HG02678 (cell line): ENCODE results near the gene CHD5.
"Not testable (repeated sequence)": the region's sequence is repeated elsewhere in the genome, so short reads cannot be mapped to it uniquely, and the experiment has no call there.

Experiments
- ATAC-seq: cut with Tn5 transposase; IDR thresholded peaks from one replicate; pipeline ENCODE4 v1.9.1; 2021; ENCODE audit warnings: mild to moderate bottlenecking, moderate library complexity; ENCODE audit not compliant: unreplicated experiment

Gene CHD5

DNA sequence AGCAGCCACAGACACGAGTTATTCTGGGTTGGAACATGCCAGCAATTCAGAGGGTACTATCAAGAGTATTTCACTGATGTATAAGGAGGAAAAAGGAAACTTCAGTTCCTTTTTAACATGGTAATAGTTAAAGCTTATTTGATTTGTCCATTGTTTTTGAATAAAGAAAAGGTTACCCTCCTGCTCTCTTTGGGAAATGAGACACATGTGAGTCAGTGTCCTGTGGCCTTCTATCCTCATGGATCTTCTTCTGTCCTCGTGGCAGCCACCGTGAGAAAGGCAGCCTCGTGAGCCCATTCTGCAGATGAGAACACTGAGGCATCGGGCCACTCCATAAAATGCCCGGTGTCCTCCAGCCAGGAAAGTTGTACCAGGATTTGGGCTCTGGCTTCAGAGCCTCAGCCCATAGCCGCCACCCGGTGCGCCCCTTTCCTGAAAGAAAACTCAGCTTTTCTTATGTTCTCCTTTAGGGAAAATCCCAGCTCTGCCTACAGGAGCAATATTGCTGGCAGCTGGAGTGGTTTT, 109.6 kb downstream of the CHD5 start:
- no peak for ATAC-seq

DNA sequence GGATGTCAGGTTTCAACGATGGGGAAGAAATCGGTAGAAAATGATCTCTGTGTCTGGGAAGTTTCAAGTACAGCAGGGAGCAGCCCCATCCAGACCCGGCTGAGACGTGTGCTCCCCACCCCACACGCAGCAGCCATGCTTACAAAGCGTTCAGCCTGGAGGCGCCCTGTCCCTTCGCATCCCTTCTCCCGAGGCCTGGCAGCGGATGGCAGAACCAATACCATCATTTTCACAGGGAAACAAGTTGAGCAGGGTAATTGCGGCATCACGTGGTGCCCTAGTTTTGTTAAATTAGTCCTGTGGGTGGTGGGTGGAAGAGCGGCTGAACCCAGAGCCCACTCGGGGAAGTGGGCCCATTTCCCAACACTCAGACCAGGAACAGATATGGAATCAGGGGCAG, 110.5 kb downstream of the CHD5 start:
- ATAC-seq = no peak

DNA sequence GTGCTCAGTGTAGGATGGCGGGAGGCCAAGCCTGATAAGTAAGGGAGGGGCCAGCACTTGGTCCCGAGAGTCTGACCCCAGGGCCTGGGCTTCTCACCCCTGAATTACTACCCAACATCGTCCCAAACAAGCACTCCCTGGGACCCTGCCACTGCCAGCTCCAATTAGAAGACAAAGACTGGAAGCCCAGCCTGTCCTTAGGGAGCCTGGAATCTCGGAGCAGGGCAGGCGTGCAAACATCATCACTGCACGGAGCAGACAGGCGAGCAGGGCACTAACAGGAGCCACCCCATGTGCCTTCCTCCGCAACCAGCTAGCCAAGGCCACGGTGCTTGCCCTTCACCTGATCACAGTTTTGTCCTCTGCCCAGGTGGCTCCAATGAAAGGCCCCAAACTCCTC, 111.2 kb downstream of the CHD5 start:
- ATAC-seq = no peak

DNA sequence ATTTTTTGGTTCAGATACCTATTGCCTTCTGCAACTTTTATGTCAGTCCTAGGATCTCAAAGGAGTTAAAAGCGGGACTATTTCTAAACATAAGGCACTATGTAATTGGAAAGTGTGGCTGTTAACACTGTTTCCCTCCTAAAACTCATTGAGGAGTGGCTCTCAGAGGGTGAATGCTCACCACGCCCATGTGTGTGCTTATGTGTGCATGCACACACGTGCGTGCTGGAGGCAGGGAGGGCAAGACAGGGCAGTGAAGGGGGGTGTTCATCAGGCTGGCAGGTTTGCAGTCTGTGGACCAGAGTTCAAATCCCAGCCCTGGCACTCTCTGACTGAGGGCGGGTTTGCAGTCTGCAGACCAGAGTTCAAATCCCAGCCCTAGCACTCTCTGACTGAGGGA, 112.0 kb downstream of the CHD5 start:
- no peak for ATAC-seq

DNA sequence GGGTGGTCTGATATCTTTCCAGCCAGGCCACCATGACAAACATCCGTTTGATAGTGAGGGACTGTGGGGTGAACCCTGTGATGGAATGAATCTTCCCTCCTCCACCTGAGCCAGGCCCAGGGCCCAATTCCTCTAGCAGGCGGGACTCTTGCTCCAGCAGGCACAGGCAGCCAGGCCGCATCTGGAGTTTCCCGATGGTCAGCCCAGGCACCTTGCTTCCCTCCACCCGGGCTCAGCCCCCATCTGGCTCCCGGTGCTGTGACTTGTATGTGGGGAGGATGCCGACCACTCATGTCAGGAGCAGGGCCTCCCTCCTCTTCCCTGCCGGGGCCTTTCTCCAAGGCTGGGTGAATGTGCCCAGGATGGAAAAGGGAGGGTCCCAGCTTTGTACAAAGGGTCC, 113.4 kb downstream of the CHD5 start:
- ATAC-seq = no peak

DNA sequence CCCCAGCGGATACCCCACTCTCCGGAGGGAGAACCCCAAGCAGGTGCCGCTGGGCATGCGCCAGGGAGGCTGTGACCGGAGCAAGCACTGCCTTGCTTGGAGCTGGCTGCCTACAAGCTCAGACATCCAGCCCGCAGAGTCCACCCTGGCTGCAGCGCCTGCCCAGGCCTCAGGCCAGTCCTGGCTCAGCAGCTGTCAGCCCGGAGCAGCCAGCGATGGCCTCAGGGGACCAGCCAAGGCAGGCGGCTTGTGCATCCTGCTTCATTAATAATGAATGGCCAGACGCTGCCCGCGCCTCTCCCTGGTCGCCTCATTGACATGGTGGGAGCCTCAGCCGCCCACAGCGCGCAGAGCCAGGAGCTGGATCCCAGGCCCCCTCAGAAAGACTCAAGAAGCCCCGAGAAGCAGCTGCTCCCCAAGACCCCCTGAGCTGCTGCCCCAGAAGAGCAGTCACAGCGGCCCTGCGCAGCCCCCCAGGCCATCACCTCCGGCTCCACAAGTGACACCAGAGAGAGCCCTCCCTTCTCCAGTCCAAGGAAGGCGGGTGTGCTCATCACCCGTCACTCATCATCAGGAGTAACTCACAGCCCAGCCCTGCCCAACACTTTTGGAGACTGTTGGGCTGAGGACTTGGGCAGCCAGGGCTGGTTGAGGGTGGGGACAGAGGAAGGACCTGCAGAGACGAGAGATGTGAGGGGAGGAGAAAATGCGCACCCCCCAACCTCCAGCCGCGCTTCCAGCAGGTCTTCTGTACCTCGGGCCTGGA, 114.8 kb downstream of the CHD5 start:
- no peak for ATAC-seq

DNA sequence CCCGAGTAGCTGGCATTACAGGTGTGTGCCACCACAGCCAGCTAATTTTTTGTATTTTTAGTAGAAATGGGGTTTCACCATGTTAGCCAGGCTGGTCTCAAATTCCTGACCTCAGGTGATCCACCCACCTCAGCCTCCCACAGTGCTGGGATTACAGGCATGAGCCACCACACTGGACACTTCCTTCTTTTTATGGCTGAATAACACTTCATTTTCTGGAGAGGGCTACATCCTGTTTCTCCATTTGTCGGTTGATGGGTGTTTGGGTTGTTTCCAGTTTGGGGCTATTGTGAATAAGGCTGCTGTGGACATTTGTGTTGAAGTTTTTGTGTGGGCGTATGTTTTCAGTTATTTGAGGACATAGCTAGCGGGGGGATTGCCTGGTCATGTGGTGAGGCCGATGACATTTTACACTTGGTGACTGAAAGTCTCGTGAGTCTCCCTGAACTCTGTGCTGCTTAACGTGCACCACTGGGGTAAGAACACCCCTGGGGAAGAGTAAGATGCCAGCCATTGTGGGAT, 116.5 kb downstream of the CHD5 start:
- not testable (repeated sequence) for ATAC-seq

DNA sequence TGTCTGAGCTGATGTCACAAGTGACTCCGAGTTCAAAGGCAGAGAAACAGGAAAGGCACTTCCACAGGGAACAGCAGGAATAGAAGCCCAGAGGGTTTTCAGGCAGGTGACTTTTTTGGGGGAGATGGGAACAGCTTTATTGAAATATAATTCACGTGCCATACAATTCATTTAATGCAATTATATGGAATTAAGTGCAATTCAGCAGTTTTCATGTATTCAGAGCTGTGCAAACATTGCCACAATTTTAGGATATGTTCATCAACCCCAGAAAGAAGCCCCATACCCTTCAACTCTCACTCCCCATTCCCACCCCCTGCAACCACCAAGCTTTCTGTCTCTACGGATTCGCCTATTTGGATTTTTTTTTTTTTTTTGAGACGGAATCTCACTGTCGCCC, 117.5 kb downstream of the CHD5 start:
- no peak for ATAC-seq

DNA sequence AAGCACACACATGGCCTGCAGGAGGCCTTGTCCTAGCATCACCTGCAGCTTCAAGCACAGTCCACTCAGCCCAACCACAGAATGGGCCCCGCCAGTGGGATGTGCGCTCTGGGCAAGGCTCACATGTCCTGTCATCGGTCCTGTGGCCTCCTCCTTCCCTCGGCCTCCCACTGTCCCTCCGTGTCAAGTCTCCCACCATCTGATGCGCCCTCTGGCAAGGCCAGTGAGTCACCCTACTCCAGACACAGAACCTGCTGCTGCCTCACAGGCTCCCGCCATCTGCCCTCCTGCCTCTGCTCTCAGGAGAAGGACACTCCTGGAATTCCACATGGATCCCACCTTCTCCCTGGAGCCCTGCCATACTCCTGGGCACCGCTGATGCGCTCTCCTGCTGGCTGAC, 120.3 kb downstream of the CHD5 start:
- no peak for ATAC-seq

DNA sequence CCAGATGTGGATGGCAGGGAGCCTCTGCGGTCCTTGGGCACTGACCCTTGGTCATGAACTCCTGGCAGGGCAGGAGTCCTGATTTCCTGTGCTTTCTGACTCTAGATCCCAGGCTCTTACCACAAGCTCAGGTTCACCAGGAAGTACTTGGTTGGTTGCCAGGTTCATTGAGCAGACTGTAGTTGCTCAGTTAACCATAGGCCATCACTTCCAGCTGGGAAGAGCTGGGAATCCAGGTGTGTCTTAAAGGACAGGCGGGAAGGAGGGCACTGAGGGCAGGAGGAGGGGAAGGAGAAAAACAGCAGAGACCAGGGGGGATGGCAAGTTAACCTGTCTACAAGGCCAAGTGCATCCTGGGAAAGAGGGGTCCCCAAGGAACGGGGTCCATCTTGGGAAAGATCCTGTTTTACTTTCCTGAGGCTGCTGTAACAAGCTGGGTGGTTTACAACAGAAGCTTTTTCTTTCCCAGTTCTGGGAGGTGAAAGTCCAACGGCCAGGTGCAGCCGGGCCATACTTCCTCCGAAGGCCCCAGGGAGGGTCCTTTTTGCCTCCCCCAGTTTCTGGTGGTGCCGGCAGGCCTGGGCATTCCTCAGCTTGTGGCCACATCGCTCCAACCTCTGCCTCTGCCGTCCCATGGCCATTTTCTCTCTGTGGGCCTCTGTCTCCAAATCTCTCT, 122.8 kb downstream of the CHD5 start:
- no peak for ATAC-seq

DNA sequence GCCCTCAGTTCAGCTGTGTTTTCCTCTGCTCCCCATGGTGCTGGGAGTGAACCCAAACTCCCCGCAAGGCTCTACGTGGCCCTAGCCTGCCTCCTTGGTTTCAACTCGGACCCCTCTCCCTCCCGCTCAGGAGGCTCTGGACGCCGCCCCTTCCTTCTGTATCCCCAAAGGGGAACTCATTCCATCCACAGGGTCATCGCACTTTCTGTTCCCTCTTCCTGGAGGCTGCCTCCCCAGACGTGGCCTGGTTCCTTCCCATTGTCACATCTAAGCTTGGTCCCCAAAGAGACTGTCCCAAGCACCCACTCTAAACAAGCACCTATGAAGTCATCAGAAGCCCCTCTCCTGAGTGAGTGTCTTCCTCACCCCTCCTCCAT, 123.6 kb downstream of the CHD5 start:
- ATAC-seq = no peak

DNA sequence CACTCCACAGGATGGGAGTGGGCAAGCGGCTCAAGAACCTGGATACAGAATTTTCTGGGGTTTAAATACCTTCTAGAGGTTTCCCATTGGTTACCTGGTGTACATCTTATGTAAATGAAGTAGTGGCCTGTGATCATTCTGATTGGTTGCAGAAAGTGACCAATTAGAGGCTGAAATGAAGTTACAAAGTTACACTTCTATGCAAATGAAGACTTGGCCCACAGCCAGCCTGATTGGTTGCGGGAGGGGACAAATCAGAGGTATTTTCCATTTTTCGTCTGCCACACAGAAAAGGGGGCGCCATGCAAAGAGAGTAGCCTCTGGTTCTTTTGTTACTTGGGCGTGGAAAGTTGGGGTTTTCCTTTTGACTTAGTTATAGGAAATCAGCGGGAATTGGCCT, 125.5 kb downstream of the CHD5 start:
- no peak for ATAC-seq

DNA sequence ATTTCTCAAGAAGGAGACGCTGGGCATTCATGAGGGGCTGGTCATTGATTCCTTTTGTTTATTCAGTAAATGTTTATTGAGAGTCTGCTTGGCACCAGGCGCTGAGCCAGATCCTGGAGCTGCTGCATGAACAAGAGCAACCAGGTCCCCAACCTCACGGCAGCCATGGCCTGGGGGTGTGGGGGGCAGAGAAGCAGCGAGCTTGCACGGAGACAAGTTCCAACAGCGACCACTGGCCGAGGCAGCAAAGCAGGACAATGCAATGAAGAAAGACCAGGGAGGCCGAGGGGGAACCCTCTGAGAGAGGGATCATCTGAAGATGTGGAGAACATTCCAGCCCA, 126.9 kb downstream of the CHD5 start:
- ATAC-seq = no peak

DNA sequence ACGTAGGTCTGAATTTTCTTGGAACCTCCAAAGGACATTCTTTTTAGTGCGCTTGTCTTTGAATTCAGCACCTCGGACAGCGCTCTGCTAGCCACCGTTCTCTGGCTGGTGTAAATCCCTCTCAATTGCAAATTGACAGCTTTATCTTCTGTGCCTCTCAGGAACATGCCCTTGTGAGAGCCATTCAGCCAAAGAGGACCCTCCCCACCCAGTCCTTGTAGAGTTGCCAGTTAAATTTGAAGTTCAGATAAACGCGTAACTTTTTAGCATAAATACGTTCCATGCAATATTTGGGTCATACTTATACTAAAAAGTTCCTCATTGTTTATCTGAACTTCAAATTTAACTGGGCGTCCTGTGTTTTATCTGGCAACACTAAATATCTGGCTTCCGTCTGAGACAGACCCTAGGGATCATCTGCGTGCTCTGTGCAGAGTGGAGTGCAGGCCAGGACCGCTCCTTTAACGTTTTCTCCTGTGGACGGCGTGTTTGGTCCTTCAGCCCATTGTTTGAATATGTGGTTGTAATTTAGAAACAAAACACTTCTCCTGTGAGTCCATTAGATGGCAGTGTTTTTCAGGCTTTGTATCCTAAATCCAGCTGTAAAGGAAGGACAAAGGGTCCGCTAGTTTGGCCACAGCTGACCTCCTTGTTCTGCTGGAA, 127.4 kb downstream of the CHD5 start:
- no peak for ATAC-seq
